Measurements from ENCODE around the gene RNU1-2. TPM values are rescaled to one million over a fixed set of nuclear protein-coding genes. Genes with fewer than 3 reads are reported as not detected.
A peak's percentile ranks its signal among the peaks of the same experiment; 100 is the strongest.

Gene RNU1-2
- total and polyA plus RNA-seq, 2 of the 8 experiments (the other 6 are each of a cell fraction or from before 2014, with no cell fraction given): 145 to 1,303 TPM

- H3K4ac ChIP-seq (replicated peaks; ENCODE audit: insufficient read length, low read depth, low read length): no peak overlapping the region
- CTCF ChIA-PET (ENCODE audit: partially characterized antibody): interaction anchor here (0.6 to 1.5 kb wide), 2 partner anchors 9 to 48 kb away, joined by 3 read pairs; no protein-coding TSS in a partner anchor
- H3K23ac ChIP-seq (ENCODE audit: insufficient read length): no peak overlapping the region
- TF ChIP-seq NRF1 (IDR thresholded peaks at IDR 0.05; ENCODE audit: low read depth, low read length) (peak; percentile 39), BACH1 (IDR thresholded peaks at IDR 0.05; ENCODE audit: low read length) (peak; percentile 18), POLR2A (IDR thresholded peaks at IDR 0.05; ENCODE audit: control extremely low read depth in 1 of 2, low read depth in 2 of 2, low read length in 2 of 2) (peak in 1 of 2 experiments; percentile 45; a peak in 1 of 3 replicates), PHF8 (conservative IDR thresholded peaks at IDR 0.05; ENCODE audit: low read depth, low read length) (peak; percentile 50), CBX8 (IDR thresholded peaks at IDR 0.05; ENCODE audit: borderline replicate concordance, low read depth, low read length) (no peak), ATF3 (IDR thresholded peaks at IDR 0.05; ENCODE audit: insufficient read depth, low read depth, low read length) (no peak), TBP (IDR thresholded peaks at IDR 0.05; ENCODE audit: low read depth, low read length) (peak; percentile 9; the same call in 1 of the 2 replicates)
Measured at GRCh38 chr1:16913833-16914662, 18.3 kb downstream of the RNU1-2 start.

More at GRCh38 chr1:16913833-16914662, 18.3 kb downstream of the RNU1-2 start:
- POLR2A ChIA-PET (ENCODE audit: partially characterized antibody): interaction anchor here (1.1 to 1.9 kb wide), 3 partner anchors 9 to 54 kb away, joined by 3 to 13 read pairs (median 4); no protein-coding TSS in a partner anchor
- H2AFZ ChIP-seq (ENCODE audit: low read length): 0 out of 2 replicates have a peak overlapping the region, but pooled peaks have one; percentile 61
- H2AK5ac ChIP-seq (ENCODE audit: low read depth, low read length): no peak overlapping the region
- H3K9ac ChIP-seq (replicated peaks in 1 of 4; ENCODE audit: extremely low read depth in 1 of 4, low read depth in 3 of 4, low read length in 3 of 4): peak overlapping the region in 3 of 4 experiments; percentile 56 to 86 (median 71); a peak in 5 of 7 replicates
- peak overlapping the region; percentile 60 to 80 for H3K4me2 ChIP-seq (ENCODE audit: insufficient read depth in 1 of 2, low read depth in 2 of 2, low read length in 2 of 2)
- H3K18ac ChIP-seq (ENCODE audit: extremely low read depth, low read length): peak overlapping the region; percentile 78
- H3K14ac ChIP-seq (ENCODE audit: insufficient read length): no peak overlapping the region
- no peak overlapping the region for H2BK20ac ChIP-seq (ENCODE audit: low read length)
- H3K27ac ChIP-seq (ENCODE audit: low read depth, low read length): peak overlapping the region; percentile 45; the same call in 1 of the 2 replicates
- peaks cover 4% of the 10 kb centered on the region; the same call in 1 of the 2 replicates for H3K23me2 ChIP-seq (ENCODE audit: low read depth, low read length)
- H2BK15ac ChIP-seq (ENCODE audit: low read length): no peak overlapping the region
- WGBS, 2 experiments (ENCODE audit: extremely low coverage in 1 of 2, insufficient coverage in 1 of 2, insufficient read length in 1 of 2, insufficient replicate concordance in 2 of 2, low coverage in 1 of 2, low lambda C conversion rate in 2 of 2, missing lambda C conversion rate in 1 of 2): 0% methylated on average over 78 of the region's 109 CpGs; no CpG with 5 or more reads in 1 of the 2 experiments
- no peak overlapping the region for H4K5ac ChIP-seq (ENCODE audit: insufficient read length, low read depth, low read length)
- no peaks in the 10 kb centered on the region for H3K27me3 ChIP-seq (replicated peaks in 1 of 4; ENCODE audit: control insufficient read depth in 3 of 4, extremely low read depth in 1 of 4, insufficient read depth in 3 of 4, low read length in 3 of 4)
- FAIRE-seq: no peak
- no peaks in the 10 kb centered on the region for H4K20me1 ChIP-seq (replicated peaks in 1 of 2; ENCODE audit: control insufficient read depth in 1 of 2, insufficient read depth in 2 of 2, low read length in 2 of 2)
- peak overlapping the region; percentile 49 to 87 (median 64) for H3K4me3 ChIP-seq (ENCODE audit: extremely low read depth in 1 of 4, insufficient read depth in 2 of 4, low read depth in 3 of 4, low read length in 4 of 4)
- H2BK5ac ChIP-seq (ENCODE audit: low read depth, low read length): no peak overlapping the region; the same call in 1 of the 2 replicates
- H3K9me3 ChIP-seq (ENCODE audit: insufficient read depth in 2 of 2, low read depth in 1 of 2, low read length in 1 of 2): no peaks in the 10 kb centered on the region
- H3K79me1 ChIP-seq (ENCODE audit: low read depth, low read length): no peaks in the 10 kb centered on the region
- H3K79me2 ChIP-seq (ENCODE audit: control insufficient read depth in 1 of 2, insufficient read depth in 2 of 2, low read length in 2 of 2): no peaks in the 10 kb centered on the region
- H2BK120ac ChIP-seq (replicated peaks; ENCODE audit: low read depth, low read length): no peak overlapping the region
- no peak overlapping the region for H3K56ac ChIP-seq (replicated peaks; ENCODE audit: insufficient read length, low read depth, low read length)
- no peaks in the 10 kb centered on the region for H3K36me3 ChIP-seq (ENCODE audit: control insufficient read depth in 2 of 4, insufficient read depth in 4 of 4, low read length in 3 of 4)
- H4K8ac ChIP-seq (ENCODE audit: extremely low read depth, insufficient read depth, low read length): no peak overlapping the region
- peaks cover 0 to 9% (median 5%) of the 10 kb centered on the region in 4 experiments; a peak in 3 of 7 replicates for H3K4me1 ChIP-seq (replicated peaks in 1 of 4; ENCODE audit: control insufficient read depth in 3 of 4, insufficient read depth in 4 of 4, low read length in 3 of 4)
- DNase-seq (ENCODE audit: low read depth in 1 of 2, low spot score in 2 of 2): peak; percentile 82 to 91
- no peak overlapping the region for H4K91ac ChIP-seq (replicated peaks; ENCODE audit: insufficient read length, low read length)
- no peak overlapping the region for H2BK12ac ChIP-seq (ENCODE audit: low read depth, low read length)

All from H1 (cell line).